GM21619 (cell line): Measurements from ENCODE around the gene PLEKHF1.

ENCODE experiments used
- ATAC-seq: cut with Tn5 transposase; IDR thresholded peaks from one replicate; pipeline ENCODE4 v1.9.1; 2021; ENCODE audit not compliant: unreplicated experiment

The PLEKHF1 gene

GRCh38 chr19:29634423-29635130, 30.7 kb upstream of the PLEKHF1 start:
- no peak for ATAC-seq

- no peak for ATAC-seq
Measured at GRCh38 chr19:29635963-29636362, 29.3 kb upstream of the PLEKHF1 start.

GRCh38 chr19:29636553-29637360, 28.5 kb upstream of the PLEKHF1 start:
- ATAC-seq, result no peak

- no peak for ATAC-seq
Measured at GRCh38 chr19:29639086-29639485, 26.2 kb upstream of the PLEKHF1 start.

- ATAC-seq, result no peak
Measured at GRCh38 chr19:29640231-29640630, 25.0 kb upstream of the PLEKHF1 start.

GRCh38 chr19:29641597-29641996, 23.7 kb upstream of the PLEKHF1 start:
- ATAC-seq, result no peak

GRCh38 chr19:29643361-29643935, 21.8 kb upstream of the PLEKHF1 start:
- ATAC-seq, result no peak

GRCh38 chr19:29644210-29644609, 21.1 kb upstream of the PLEKHF1 start:
- ATAC-seq, result no peak

GRCh38 chr19:29645491-29645867, 19.8 kb upstream of the PLEKHF1 start:
- ATAC-seq, result no peak

- ATAC-seq, result no peak
Measured at GRCh38 chr19:29645911-29646310, 19.4 kb upstream of the PLEKHF1 start.

- ATAC-seq, result no peak
Measured at GRCh38 chr19:29650772-29651387, 14.4 kb upstream of the PLEKHF1 start.

GRCh38 chr19:29651622-29652394, 13.5 kb upstream of the PLEKHF1 start:
- no peak for ATAC-seq

- no peak for ATAC-seq
Measured at GRCh38 chr19:29653398-29653797, 11.9 kb upstream of the PLEKHF1 start.

GRCh38 chr19:29655648-29656335, 9.5 kb upstream of the PLEKHF1 start:
- no peak for ATAC-seq

- ATAC-seq, result no peak
Measured at GRCh38 chr19:29658221-29658991, 6.9 kb upstream of the PLEKHF1 start.

- ATAC-seq, result no peak
Measured at GRCh38 chr19:29660835-29661234, 4.4 kb upstream of the PLEKHF1 start.

GRCh38 chr19:29662278-29662603, 3.0 kb upstream of the PLEKHF1 start:
- no peak for ATAC-seq

GRCh38 chr19:29662604-29663404, 2.5 kb upstream of the PLEKHF1 start:
- ATAC-seq, result no peak
